GM03348 (cell line): ENCODE data around the gene GDAP2.
"Not testable (repeated sequence)": the region's sequence is repeated elsewhere in the genome, so short reads cannot be mapped to it uniquely, and the experiment has no call there.

Source experiments
- DNase-seq: peaks from one replicate; pipeline ENCODE4 v3.0.0; 2012; ENCODE audit warnings: low spot score

The GDAP2 gene

DNA sequence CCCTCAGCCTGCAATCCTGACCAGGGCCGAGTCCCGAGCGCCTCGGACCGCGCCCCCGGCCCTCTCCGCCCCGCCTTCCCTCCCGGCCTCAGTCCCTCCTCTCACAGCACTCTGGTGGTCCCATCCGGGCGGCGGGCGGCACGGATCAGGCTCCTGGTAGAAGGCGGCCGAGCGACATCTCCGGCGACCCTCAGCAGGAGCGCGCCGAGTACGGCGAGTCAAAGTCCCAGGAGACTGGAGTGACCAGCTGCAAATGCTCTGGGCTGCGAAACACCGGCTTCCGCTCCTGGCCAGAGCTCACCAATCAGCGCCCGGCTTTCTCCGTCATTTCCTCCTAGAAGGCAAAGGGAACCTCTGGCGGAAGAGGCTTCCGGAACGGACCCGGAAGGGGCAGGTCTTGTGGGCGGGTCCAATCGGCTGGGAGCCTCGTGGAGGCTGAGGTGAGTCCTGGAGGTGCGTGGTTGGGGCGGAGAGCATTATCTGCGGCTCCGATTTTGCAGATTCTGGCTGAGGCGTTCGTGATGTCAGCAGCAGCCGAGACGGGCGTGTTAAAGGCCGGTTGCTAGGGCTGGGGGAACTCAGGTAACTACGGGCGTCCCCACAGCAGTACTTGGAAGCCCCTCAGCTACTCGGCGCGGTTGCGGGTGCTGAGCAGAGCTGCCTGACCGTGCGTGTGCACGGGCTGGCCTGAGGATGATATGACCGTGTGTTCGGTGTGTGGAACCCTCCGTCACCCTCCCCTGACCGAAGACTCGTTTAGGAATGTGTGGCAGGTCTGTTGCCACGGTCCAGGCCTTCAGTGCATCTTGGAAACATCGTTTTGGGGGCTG, at the start of gene GDAP2, which contains the start of gene WDR3:
Gene GDAP2, minus strand, starts transcription at position 279 of the 830 bp plus-strand sequence. CDS start 9,264 bp downstream, outside the sequence.
Gene WDR3, plus strand, starts transcription at position 397 of the 830 bp plus-strand sequence. CDS start 3,581 bp downstream, outside the sequence.
- DNase-seq, result peak; percentile 96

DNA sequence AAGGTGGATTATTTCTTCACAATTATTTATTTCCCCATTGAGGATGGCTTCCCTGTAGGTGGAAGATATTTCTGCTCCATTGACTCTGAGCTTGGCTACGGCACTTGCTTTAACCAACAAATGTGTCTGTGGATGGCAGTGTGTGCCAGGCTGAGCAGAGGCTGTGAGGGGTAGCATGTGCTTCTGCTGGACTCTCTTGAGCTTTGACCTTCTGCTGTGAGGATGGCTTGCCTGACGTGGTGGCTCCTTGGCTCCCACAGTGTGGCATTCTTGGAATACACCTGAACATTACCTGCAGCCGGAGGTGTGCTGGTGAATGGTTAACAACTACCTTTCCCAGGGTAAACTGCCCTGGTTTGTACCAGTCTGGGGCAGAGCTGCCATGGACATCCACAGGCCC, 47.0 kb upstream of the GDAP2 start:
- DNase-seq, result no peak

- no peak for DNase-seq
These were observed 42.4 kb upstream of the GDAP2 start for GRCh38 chr1:117971777-117972176.

DNA sequence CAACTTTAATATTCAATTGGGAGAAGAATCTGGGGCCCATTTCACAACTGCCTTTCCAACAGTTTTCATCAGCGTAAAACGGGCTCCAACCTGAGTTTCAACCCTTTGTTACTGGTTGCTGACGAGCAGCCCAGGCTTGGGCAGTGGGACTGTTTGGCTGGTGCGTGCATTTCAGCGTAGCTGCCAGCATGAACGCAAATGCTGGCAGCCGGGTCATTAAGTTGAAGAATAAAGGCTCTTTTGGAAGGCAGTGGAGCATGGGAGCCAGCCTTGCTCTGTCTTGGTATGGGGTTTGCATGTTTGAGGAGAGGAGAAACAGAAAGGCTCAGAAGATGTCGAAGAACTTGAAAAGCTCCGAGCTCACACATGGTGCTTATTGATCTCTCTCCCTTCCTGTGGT, 40.8 kb upstream of the GDAP2 start:
- no peak for DNase-seq

DNA sequence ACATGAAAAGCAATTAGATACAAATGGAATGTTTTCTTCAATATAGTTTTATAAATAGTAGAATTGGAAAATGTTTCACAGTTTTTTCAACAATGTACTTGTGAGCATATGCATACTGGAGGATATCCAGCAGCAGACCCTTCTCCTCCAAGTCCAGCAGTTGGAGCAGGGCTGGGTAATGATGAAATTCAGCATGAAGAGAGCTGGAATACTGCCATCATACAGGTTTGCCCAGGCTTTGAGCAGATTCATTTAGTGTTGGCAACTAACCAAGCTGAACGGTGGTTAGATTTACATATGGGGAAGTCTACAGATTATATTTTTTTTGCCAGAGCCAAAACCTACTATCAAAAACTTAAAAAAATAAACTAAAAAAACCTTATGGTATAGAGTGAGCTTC, 38.5 kb upstream of the GDAP2 start:
- DNase-seq, result no peak

DNA sequence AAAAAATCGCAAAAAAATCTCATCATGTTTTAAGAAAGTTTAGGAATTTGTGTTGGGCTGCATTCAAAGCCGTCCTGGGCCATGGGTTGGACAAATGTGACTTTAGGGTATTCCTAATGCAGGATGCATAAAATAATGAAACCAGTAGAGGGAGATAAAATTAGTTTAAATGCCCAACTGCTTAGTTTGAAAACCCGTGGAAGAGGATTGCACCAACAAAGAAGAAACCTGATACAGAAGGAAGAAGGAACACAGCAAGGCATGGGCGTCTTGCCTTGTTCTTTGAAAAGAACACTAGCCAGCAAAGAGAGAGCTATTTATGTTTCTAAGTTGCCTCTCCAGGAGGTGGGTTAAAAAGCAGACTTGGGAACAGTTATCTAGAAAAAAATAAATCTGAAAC, 38.1 kb upstream of the GDAP2 start:
- DNase-seq, result peak; percentile 35

- DNase-seq, result no peak
These were observed 35.0 kb upstream of the GDAP2 start for GRCh38 chr1:117964290-117965038.

- DNase-seq, result no peak
These were observed 29.9 kb upstream of the GDAP2 start for GRCh38 chr1:117959364-117959763.

DNA sequence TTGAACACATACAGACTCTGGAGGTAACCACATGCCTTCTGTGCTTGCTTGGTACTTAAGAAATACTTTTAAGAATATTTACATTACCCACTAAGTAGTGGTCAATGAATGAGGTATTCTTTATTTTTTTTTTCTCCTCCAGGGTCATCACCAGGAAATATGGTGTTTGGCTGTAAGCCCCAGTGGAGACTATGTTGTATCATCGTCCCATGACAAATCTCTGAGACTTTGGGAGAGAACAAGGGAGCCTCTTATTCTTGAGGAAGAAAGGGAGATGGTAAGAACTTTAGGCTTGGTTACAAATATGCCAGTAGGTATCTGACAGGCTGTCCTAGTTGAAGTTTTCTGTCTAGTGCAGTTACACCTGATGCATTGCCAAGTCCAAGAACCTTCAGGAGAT, 23.0 kb upstream of the GDAP2 start:
- DNase-seq, result no peak

GRCh38 chr1:117942293-117942692, 12.9 kb upstream of the GDAP2 start:
- peak; percentile 25 for DNase-seq

DNA sequence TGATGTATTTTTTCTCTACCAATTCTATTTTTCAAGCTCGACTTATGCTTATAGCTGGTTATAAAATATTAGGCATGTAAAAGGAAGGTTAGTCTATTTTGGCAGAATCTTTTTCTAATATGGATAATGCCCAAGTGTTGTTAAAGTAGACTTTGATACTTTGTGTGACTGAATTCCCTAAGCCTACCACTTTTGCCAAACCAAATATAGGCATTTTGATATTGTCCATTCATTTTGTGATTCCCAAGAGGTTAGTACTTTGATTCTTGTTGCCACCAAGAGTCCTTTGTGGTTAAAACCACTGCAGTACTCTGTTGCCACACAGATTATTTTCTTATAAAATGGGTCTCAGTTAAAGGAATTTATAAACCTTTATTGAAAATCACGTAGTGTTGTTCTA, 4.3 kb upstream of the GDAP2 start:
- no peak for DNase-seq

GRCh38 chr1:117932576-117932975, 3.2 kb upstream of the GDAP2 start:
- no peak for DNase-seq

GRCh38 chr1:117930484-117930883, 1.1 kb upstream of the GDAP2 start:
- DNase-seq, result no peak

- DNase-seq, result no peak
These were observed 689 bp upstream of the GDAP2 start for GRCh38 chr1:117930173-117930447.

- peak; percentile 75 for DNase-seq
These were observed 509 bp downstream of the GDAP2 start for GRCh38 chr1:117928881-117929342.

DNA sequence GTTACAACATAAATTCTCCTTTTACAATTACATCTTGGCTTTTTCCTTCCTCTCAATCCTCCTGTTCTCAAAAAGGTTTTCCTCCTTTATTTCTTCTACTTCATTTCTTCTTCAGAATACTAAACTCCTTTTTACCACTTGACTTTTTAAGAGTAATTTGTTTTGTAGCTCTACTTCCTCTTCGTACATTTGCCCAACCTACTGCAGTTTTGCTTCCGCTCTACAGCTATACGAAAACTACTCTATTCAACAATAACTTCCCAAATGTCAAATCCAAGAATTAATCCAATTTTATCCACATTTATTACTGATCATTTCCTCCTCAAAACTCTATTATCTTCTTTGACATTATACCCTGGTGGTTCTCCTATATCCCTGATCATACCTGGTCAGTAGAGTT, 3.4 kb downstream of the GDAP2 start:
- no peak for DNase-seq

DNA sequence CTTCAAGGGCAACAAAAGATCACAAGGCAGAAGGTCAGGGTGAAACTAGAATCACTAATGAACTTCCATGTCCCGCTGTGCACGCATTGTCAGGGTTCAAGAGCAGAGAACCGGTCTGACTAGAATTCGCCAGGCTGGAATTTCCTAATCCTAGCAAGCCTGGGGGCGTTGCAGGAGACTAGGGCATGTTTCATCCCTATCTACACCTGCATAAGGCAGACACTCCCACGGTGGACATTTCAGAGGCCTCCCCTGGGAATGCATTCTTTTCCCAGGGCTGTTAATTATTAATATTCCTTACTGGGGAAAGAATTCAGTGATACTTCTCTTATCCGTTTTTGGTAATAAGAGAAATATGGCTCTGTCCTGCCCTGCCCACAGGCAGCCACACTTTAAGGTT, 6.7 kb downstream of the GDAP2 start:
- DNase-seq, result not testable (repeated sequence)

GRCh38 chr1:117921991-117922390, 7.4 kb downstream of the GDAP2 start:
- no peak for DNase-seq

DNA sequence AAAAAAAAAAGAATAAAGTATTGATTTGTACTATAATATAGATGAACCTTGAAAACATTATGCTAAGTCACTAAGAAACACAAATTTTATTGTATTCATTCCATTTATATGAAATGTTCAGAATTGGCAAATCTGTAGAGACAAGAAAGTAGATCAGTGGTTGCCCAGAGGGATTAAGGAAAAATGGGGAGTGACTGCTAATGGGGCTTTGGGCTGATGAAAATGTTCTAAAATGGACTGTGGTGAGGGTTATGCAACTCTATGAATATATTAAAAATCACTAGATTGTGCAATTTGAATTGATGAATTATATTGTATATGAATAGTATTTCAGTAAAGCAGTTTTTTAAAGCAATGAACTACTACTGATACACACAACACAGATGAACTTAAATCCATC, 10.0 kb downstream of the GDAP2 start:
- no peak for DNase-seq

- DNase-seq, result no peak
These were observed 18.4 kb downstream of the GDAP2 start for GRCh38 chr1:117911051-117911450.

GRCh38 chr1:117905019-117905418, 24.4 kb downstream of the GDAP2 start:
- no peak for DNase-seq

- no peak for DNase-seq
These were observed 24.9 kb downstream of the GDAP2 start for GRCh38 chr1:117904485-117904884.

DNA sequence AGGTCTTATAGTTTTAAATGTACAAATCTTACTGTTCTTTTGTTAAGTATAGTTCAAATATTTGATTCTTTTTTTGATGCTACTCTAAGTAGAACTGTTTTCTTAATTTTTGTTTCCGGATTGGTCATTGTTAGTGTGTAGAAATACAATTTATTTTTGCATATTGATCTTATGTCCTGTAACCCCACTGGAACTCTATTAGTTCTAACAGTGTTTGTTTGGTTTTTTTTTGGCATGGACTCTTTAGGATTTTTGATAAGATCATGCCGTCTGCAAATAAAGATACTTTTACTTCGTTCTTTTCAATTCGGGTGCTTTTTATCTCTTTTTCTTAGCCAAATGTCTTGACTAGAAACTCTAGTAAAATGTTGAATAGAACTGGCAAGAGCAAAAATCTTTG, 26.5 kb downstream of the GDAP2 start:
- no peak for DNase-seq
